ENCODE measurements around the gene GHRHR. TPM values are rescaled to one million over a fixed set of nuclear protein-coding genes. Genes with fewer than 3 reads are reported as not detected.

The GHRHR gene
- total and polyA plus RNA-seq, 9 of the 15 experiments (the other 6 are each of a cell fraction or from before 2014, with no cell fraction given) = not detected

- no peak overlapping the region for H3K27ac ChIP-seq (ENCODE audit: extremely low read depth, low read depth, low read length)
- H3K4me2 ChIP-seq (ENCODE audit: insufficient read depth, low read length) = no peak overlapping the region
- H3K4me3 ChIP-seq = no peak overlapping the region
- DNase-seq (ENCODE audit: extremely low read depth in 1 of 4, low spot score in 3 of 4) = no peak
- ChIA-PET CTCF (ENCODE audit: low intra/inter-chr PET ratio) (no interaction called here), POLR2A (interaction anchor here (0.6 kb wide), 1 partner anchor 702 kb away, joined by 3 read pairs; no protein-coding TSS in a partner anchor)
- no peak overlapping the region for H2AFZ ChIP-seq (ENCODE audit: low read depth, low read length)
- H3K27me3 ChIP-seq (ENCODE audit: control insufficient read depth in 2 of 2, insufficient read depth in 2 of 2, low read length in 2 of 2) = no peaks in the 10 kb centered on the region
- WGBS (ENCODE audit: insufficient coverage, low coverage, missing lambda C conversion rate) = 86% methylated on average over 14 of the region's 19 CpGs
- BruUV-seq (replicated peaks) = no TSS peak
- H3K9me1 ChIP-seq (ENCODE audit: control insufficient read depth, insufficient read depth, low read length) = peaks cover 10% of the 10 kb centered on the region
- FAIRE-seq = no peak
- no peaks in the 10 kb centered on the region for H3K79me2 ChIP-seq (ENCODE audit: control insufficient read depth, insufficient read depth, low read length)
- H3K9me3 ChIP-seq (replicated peaks; ENCODE audit: control insufficient read depth, insufficient read depth, low read depth, low read length) = no peaks in the 10 kb centered on the region
- ATAC-seq = no peak
- in situ Hi-C loops (cut with MboI) = no loop called here
- no peak overlapping the region for H3K9ac ChIP-seq (ENCODE audit: insufficient read depth in 1 of 2, low read depth in 2 of 2, low read length in 2 of 2)
- no peaks in the 10 kb centered on the region for H4K20me1 ChIP-seq (replicated peaks; ENCODE audit: control insufficient read depth, insufficient read depth, low read length)
- peaks cover 40 to 43% of the 10 kb centered on the region in 2 experiments; a peak in 4 of 5 replicates for H3K4me1 ChIP-seq (replicated peaks in 1 of 2; ENCODE audit: control insufficient read depth in 2 of 2, insufficient read depth in 2 of 2, low read length in 2 of 2)
- no peak for TF ChIP-seq XRCC3 (IDR thresholded peaks at IDR 0.05)
- no peak for TF ChIP-seq NR2C2 (CRISPR knock-in tag; IDR thresholded peaks at IDR 0.05)
- TF ChIP-seq NR2C2 (tag; IDR thresholded peaks at IDR 0.05) = no peak
- no peak for TF ChIP-seq EP400 (IDR thresholded peaks at IDR 0.05)
- TF ChIP-seq STAG1 (CRISPR knock-in tag; IDR thresholded peaks at IDR 0.05; ENCODE audit: borderline replicate concordance) = no peak
- TF ChIP-seq ZC3H11A (IDR thresholded peaks at IDR 0.05; ENCODE audit: low read depth, low read length) = no peak
- TF ChIP-seq ZNF77 (CRISPR knock-in tag; IDR thresholded peaks at IDR 0.05) = no peak
- TF ChIP-seq ZFP30 (CRISPR knock-in tag; IDR thresholded peaks at IDR 0.05; ENCODE audit: borderline replicate concordance) = no peak
- TF ChIP-seq NR3C1 (CRISPR knock-in tag; IDR thresholded peaks at IDR 0.05) = no peak
- no peak for TF ChIP-seq ZNF212 (CRISPR knock-in tag; IDR thresholded peaks at IDR 0.05)
- no peak for TF ChIP-seq FOXM1 (IDR thresholded peaks at IDR 0.05; ENCODE audit: low read depth)
- TF ChIP-seq FOXM1 (CRISPR knock-in tag; IDR thresholded peaks at IDR 0.05; ENCODE audit: low read depth) = no peak
- TF ChIP-seq COPS2 (conservative IDR thresholded peaks at IDR 0.05) = no peak
- no peak for TF ChIP-seq ZNF12 (CRISPR knock-in tag; IDR thresholded peaks at IDR 0.05)
- no peak for TF ChIP-seq ZBTB2 (IDR thresholded peaks at IDR 0.05)
- no peak for TF ChIP-seq NRF1 (conservative IDR thresholded peaks at IDR 0.05 in 1 of 2, IDR thresholded peaks at IDR 0.05 in 1 of 2)
- TF ChIP-seq ZNF609 (CRISPR knock-in tag; IDR thresholded peaks at IDR 0.05; ENCODE audit: borderline replicate concordance) = no peak
- H3K36me3 ChIP-seq (ENCODE audit: control insufficient read depth, insufficient read depth, low read length) = no peaks in the 10 kb centered on the region
- intact Hi-C loops (cut with micrococcal nuclease) = no loop called here
Observed at GRCh38 chr7:30923009-30923773, 40.6 kb upstream of the GHRHR start.

Measured in K562 (cell line).